Endothelial cell (in vitro differentiated cells): ENCODE measurements around the gene RPRD1B. TPM values are rescaled to one million over a fixed set of nuclear protein-coding genes. Genes with fewer than 3 reads are reported as not detected.

ENCODE experiments used
- DNase-seq: peaks from one replicate; pipeline ENCODE4 v3.0.0; 2021; ENCODE audit warnings: low spot score
- H3K27ac Mint-ChIP-seq: one replicate; pipeline ENCODE4 v1.8.0; 2021; ENCODE audit warnings: mixed read lengths, inconsistent platforms; ENCODE audit not compliant: unreplicated experiment
- H3K27me3 Mint-ChIP-seq: one replicate; pipeline ENCODE4 v1.8.0; 2021; ENCODE audit warnings: mild to moderate bottlenecking, moderate library complexity, mixed read lengths, inconsistent platforms; ENCODE audit not compliant: unreplicated experiment
- H3K36me3 Mint-ChIP-seq: one replicate; pipeline ENCODE4 v1.8.0; 2021; ENCODE audit warnings: mild to moderate bottlenecking, low read depth, mixed read lengths, inconsistent platforms; ENCODE audit not compliant: unreplicated experiment
- H3K4me1 Mint-ChIP-seq: one replicate; pipeline ENCODE4 v1.8.0; 2021; ENCODE audit warnings: mild to moderate bottlenecking, mixed read lengths, inconsistent platforms; ENCODE audit not compliant: unreplicated experiment
- H3K4me3 Mint-ChIP-seq: one replicate; pipeline ENCODE4 v1.8.0; 2021; ENCODE audit warnings: mild to moderate bottlenecking, mixed read lengths, inconsistent platforms; ENCODE audit not compliant: unreplicated experiment
- H3K9me3 Mint-ChIP-seq: one replicate; pipeline ENCODE4 v1.8.0; 2021; ENCODE audit warnings: mixed read lengths, inconsistent platforms; ENCODE audit not compliant: unreplicated experiment
- total RNA-seq: library from RNA; stranded (reverse); fragmentation: NEBNext Ultra II Directional; extraction: Animal tissue kit (Norgen Biotek cat#: 25700); gene quantifications from one replicate; pipeline ENCODE4 v1.2.1, GENCODE V29; 2021; ENCODE audit not compliant: unreplicated experiment
- TF ChIP-seq, protein P1 (sequence below): fragments of 200-600 bp; sonication (generic); IDR thresholded peaks from one replicate; pipeline ENCODE4 v1.5.0; 2021; ENCODE audit warnings: antibody characterized with exemption; ENCODE audit not compliant: unreplicated experiment

The RPRD1B gene
- total RNA-seq, 1 donor from 2014 or later = 24.1 TPM

GRCh38 chr20:38134427-38135270 lies 101.1 kb downstream of the RPRD1B start:
- H3K27ac Mint-ChIP-seq = peak overlapping the region; percentile 68

GRCh38 chr20:38135271-38135650 lies 101.7 kb downstream of the RPRD1B start:
- H3K36me3 Mint-ChIP-seq = peaks cover 52% of the 10 kb centered on the region
- TF ChIP-seq, protein P1, sequence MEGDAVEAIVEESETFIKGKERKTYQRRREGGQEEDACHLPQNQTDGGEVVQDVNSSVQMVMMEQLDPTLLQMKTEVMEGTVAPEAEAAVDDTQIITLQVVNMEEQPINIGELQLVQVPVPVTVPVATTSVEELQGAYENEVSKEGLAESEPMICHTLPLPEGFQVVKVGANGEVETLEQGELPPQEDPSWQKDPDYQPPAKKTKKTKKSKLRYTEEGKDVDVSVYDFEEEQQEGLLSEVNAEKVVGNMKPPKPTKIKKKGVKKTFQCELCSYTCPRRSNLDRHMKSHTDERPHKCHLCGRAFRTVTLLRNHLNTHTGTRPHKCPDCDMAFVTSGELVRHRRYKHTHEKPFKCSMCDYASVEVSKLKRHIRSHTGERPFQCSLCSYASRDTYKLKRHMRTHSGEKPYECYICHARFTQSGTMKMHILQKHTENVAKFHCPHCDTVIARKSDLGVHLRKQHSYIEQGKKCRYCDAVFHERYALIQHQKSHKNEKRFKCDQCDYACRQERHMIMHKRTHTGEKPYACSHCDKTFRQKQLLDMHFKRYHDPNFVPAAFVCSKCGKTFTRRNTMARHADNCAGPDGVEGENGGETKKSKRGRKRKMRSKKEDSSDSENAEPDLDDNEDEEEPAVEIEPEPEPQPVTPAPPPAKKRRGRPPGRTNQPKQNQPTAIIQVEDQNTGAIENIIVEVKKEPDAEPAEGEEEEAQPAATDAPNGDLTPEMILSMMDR = no peak
- peak overlapping the region; percentile 65 for H3K4me3 Mint-ChIP-seq
- H3K9me3 Mint-ChIP-seq = no peaks in the 10 kb centered on the region
- H3K27ac Mint-ChIP-seq = peak overlapping the region; percentile 48
- no peak for DNase-seq
- H3K4me1 Mint-ChIP-seq = peaks cover 34% of the 10 kb centered on the region
- H3K27me3 Mint-ChIP-seq = peaks cover 15% of the 10 kb centered on the region

More at GRCh38 chr20:38134427-38135270, 101.1 kb downstream of the RPRD1B start:
- peak overlapping the region; percentile 52 for H3K4me3 Mint-ChIP-seq
- H3K27me3 Mint-ChIP-seq = peaks cover 15% of the 10 kb centered on the region
- peaks cover 28% of the 10 kb centered on the region for H3K4me1 Mint-ChIP-seq
- TF ChIP-seq, protein P1 = no peak
- peaks cover 48% of the 10 kb centered on the region for H3K36me3 Mint-ChIP-seq
- DNase-seq = peak; percentile 33
- no peaks in the 10 kb centered on the region for H3K9me3 Mint-ChIP-seq

GRCh38 chr20:38135651-38136420 lies 102.3 kb downstream of the RPRD1B start:
- Mint-ChIP-seq H3K27ac (no peak overlapping the region), H3K27me3 (peaks cover 15% of the 10 kb centered on the region), H3K4me1 (peaks cover 33% of the 10 kb centered on the region), H3K9me3 (no peaks in the 10 kb centered on the region), H3K36me3 (peaks cover 47% of the 10 kb centered on the region), H3K4me3 (no peak overlapping the region)
- TF ChIP-seq, protein P1 = no peak
- no peak for DNase-seq

- Mint-ChIP-seq H3K4me1 (peaks cover 38% of the 10 kb centered on the region), H3K9me3 (no peaks in the 10 kb centered on the region), H3K27ac (no peak overlapping the region), H3K36me3 (peaks cover 55% of the 10 kb centered on the region), H3K4me3 (no peak overlapping the region), H3K27me3 (peaks cover 15% of the 10 kb centered on the region)
- DNase-seq = no peak
- TF ChIP-seq, protein P1 = no peak
These were observed 103.1 kb downstream of the RPRD1B start for GRCh38 chr20:38136421-38137245.
